AG09309 (cell line): ENCODE measurements around the gene PHC3.

Experiments used
- DNase-seq: peaks from one replicate; pipeline ENCODE4 v3.0.0-alpha.2; 2010; ENCODE audit warnings: low read depth
- H3K4me3 ChIP-seq: 2 replicates; pipeline ENCODE4 v1.5.1; 2011; ENCODE audit warnings: mild to moderate bottlenecking, low read depth, low read length, moderate library complexity; ENCODE audit not compliant: control insufficient read depth
- TF ChIP-seq, protein P1 (sequence below): IDR thresholded peaks from 2 replicates; pipeline ENCODE4 v1.5.1; 2011; ENCODE audit warnings: mild to moderate bottlenecking, low read depth, low read length, inconsistent platforms; ENCODE audit not compliant: insufficient read depth, control insufficient read depth; ENCODE audit errors: missing control alignments

Gene PHC3

DNA sequence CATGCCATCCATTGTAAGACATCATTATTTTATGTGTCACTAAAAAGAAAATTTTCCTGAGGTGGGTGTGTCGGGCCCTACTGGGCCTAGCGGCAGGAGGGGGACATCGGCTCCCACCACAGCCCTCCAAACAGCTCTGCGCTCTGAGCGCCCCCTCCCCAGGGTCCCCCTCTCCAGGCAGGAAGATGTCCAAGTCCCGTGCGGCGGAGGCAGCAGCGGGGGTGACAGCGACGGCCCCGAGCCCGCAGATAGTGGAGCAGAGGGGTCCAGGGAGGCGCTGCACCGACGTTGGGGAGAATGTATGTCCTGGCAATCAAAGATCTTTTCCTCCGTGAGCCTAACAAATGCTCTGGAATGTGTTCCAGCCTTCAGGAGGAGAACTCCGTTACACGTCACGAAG, 119.5 kb downstream of the PHC3 start:
- TF ChIP-seq, protein P1, sequence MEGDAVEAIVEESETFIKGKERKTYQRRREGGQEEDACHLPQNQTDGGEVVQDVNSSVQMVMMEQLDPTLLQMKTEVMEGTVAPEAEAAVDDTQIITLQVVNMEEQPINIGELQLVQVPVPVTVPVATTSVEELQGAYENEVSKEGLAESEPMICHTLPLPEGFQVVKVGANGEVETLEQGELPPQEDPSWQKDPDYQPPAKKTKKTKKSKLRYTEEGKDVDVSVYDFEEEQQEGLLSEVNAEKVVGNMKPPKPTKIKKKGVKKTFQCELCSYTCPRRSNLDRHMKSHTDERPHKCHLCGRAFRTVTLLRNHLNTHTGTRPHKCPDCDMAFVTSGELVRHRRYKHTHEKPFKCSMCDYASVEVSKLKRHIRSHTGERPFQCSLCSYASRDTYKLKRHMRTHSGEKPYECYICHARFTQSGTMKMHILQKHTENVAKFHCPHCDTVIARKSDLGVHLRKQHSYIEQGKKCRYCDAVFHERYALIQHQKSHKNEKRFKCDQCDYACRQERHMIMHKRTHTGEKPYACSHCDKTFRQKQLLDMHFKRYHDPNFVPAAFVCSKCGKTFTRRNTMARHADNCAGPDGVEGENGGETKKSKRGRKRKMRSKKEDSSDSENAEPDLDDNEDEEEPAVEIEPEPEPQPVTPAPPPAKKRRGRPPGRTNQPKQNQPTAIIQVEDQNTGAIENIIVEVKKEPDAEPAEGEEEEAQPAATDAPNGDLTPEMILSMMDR: no peak
- H3K4me3 ChIP-seq: no peak overlapping the region
- DNase-seq: no peak

DNA sequence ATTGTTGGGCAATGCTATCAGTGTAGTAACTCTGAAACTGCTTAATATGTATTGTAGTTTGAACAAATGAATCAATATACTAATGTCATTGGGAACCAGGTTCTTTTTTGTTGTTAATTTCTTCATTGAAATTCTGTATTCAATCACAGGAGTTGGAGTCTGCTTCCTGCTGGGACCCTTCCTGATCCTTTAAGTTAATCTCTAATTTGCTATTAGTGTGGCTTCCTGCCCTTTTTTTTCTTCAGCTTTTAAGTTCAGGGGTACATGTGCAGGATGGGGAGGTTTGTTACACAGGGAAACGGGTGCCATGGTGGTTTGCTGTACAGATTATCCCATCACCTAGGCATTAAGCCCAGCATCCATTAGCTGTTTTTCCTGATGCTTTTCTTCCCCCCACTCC, 122.1 kb downstream of the PHC3 start:
- H3K4me3 ChIP-seq: no peak overlapping the region
- no peak for DNase-seq
- TF ChIP-seq, protein P1: no peak

DNA sequence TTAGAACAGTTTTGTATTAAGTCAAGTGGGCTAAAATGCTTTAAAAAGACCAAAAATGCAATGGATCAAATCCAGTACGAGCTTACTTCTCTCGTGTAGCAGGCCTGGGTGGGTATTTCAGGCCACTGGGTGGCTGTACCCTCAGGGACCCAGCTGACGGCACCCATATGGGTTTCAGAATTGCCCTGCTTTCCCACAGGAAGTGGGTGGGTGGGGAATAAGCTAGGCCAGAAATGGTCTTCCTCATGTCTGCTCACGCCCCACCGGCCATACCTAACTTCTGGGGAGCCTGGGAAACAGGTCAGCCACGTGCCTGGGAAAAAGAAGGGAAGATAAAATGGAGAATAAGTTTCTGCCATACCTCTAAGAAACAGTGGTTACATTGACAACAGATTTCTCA, 123.4 kb downstream of the PHC3 start:
- H3K4me3 ChIP-seq: no peak overlapping the region
- TF ChIP-seq, protein P1: no peak
- no peak for DNase-seq

DNA sequence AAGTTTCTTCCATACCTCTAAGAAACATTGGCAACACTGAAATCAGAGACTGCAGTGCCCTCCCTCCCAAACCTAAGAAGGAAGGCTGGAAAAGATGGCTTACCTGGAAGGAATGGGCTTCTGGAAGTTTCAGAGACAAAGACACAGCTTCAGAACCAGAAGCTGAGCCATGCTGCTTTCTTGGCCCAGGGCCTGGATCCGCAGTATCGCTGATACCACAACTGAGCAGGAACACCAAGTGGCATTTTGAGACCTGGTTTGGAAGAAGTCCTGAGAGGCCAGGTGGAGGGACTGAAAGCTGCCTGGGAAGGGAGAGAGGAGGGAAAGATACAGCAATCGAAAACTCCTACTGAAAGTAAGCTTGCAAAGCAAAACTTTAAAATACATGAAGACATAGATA, 124.0 kb downstream of the PHC3 start:
- no peak overlapping the region for H3K4me3 ChIP-seq
- no peak for DNase-seq
- TF ChIP-seq, protein P1: no peak

DNA sequence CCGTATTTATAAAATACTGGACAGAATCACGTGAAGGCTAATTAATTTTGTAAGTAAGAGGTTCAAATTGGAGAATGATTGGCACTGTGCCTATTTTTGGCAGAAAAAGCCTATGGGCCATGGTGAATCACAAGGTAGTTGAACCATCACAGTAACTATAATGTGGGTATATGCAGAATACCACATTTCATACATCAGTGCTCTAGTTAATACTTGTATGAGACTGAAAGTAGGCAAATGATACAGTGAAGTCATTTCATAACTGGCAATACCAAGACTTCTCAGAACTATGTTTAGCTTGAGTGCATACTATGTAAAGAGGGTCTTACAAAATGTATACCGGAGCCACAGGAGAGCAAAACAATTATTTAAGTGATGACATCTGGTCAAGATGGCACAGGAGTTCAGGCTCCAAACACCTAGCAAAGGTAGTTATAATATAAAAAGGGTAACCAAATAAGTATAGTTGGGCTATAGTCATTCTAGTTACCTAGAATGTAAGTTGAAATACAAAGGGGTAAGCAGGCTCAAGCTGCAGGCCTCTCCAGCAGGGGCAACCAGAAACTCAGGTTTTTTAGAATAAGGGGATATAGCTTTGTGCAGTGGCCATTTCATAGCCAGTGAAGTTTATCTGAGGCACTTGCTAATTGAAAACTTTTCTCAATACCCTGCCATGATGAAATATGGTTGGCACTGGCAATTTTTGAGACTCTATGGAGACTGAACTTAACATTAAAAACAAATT, 124.7 kb downstream of the PHC3 start:
- DNase-seq: no peak
- H3K4me3 ChIP-seq: no peak overlapping the region
- TF ChIP-seq, protein P1: no peak

DNA sequence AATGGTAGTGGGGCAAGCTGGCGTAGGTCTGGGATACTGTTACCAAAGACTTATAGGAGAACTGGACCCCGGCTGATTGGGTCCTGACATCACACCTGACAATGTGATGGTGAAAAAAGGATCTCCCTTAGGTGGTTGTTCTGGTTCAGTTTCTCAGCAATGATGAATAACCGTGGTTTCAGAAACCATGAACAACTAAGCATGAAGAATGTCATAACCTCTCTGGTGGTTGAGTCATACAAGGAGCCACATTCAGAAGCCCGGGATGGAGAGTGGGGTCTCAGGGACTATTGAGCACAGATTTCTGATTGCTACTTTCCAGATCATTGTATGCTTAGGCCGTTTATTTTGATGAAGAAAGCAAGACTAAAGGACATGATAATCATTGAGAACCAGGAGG, 126.3 kb downstream of the PHC3 start:
- DNase-seq: no peak
- H3K4me3 ChIP-seq: no peak overlapping the region
- TF ChIP-seq, protein P1: no peak
